ENCODE measurements around the gene SND1.

DNA sequence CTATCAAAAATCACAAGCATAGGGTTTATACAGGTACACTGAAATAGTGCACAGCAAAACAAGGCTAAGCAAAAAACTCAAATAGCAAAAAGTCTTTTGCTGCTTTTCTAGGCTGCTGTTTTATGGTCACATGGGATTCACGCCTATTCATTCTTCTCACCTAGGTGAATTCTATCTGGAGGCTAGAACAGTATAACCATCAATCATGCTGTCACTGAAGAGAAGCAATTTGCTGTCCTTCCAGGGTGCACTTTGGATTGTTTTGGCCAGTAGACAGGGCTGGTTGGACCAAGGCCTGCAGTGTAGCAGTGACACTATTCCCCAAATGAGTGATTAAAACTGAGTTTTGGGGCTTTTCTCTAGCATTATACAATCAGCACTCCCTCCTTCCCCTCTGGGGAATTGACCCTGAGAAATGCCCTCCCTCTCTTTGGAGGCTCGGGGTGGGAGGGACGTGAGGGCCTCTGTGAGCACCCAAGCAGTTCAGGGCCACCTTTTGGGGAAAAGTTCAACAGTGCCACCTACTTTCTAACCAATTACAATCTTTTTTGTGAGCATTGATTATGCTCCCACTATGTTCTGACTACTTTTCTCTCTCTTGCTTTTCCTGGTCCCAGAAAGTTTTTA lies 16.2 kb upstream of the SND1 start:
- TF ChIP-seq POLR2A (IDR thresholded peaks at IDR 0.05; ENCODE audit: low read depth, low read length) (no peak), POLR2AphosphoS5 (IDR thresholded peaks at IDR 0.05; ENCODE audit: low read depth, low read length) (no peak)

Data from GM12892 (cell line).